ENCODE data around the gene RAB39A. TPM values are rescaled to one million over a fixed set of nuclear protein-coding genes. Genes with fewer than 3 reads are reported as not detected.
"Not testable (repeated sequence)": the region's sequence is repeated elsewhere in the genome, so short reads cannot be mapped to it uniquely, and the experiment has no call there.

RAB39A gene
- 1 to 10 TPM in 1 of 2 donors, under 1 TPM in 1; 0.14 to 1.1 TPM for total RNA-seq

GRCh38 chr11:107928046-107928766 lies at the start of gene RAB39A:
Gene RAB39A, plus strand, starts transcription at chr11:107928448. Its CDS starts 121 bp downstream, at chr11:107928569.
- Mint-ChIP-seq H3K27ac (peak within 1 kb of the TSS in 1 of 2 donors; percentile 66), H3K36me3 (peaks cover 5% of the 10 kb centered on the region in 2 donors), H3K9me3 (peaks cover 0 to 4% of the 10 kb centered on the region in 2 donors)
- ATAC-seq (peak; percentile 88 to 93), DNase-seq (ENCODE audit: low spot score in 2 of 2) (peak; percentile 69 to 83)

GRCh38 chr11:107881471-107881870 lies 46.8 kb upstream of the RAB39A start:
- DNase-seq (ENCODE audit: low spot score in 2 of 2); H3K9me3 Mint-ChIP-seq; H3K27ac Mint-ChIP-seq: not testable (repeated sequence)

GRCh38 chr11:107882095-107882820 lies 46.0 kb upstream of the RAB39A start:
- Mint-ChIP-seq H3K36me3 (no peaks in the 10 kb centered on the region), H3K27ac (no peak overlapping the region), H3K9me3 (no peaks in the 10 kb centered on the region)
- ATAC-seq (no peak), DNase-seq (ENCODE audit: low spot score in 2 of 2) (no peak)

More at GRCh38 chr11:107881471-107881870, 46.8 kb upstream of the RAB39A start:
- not testable (repeated sequence) for ATAC-seq, H3K36me3 Mint-ChIP-seq

GRCh38 chr11:107898270-107898669 lies 30.0 kb upstream of the RAB39A start:
- no peak for DNase-seq (ENCODE audit: low spot score in 2 of 2)
- Mint-ChIP-seq H3K27ac (no peak overlapping the region), H3K36me3 (no peaks in the 10 kb centered on the region), H3K9me3 (no peaks in the 10 kb centered on the region)
- ATAC-seq = peak; percentile 54 to 73

GRCh38 chr11:107908211-107908610 lies 20.0 kb upstream of the RAB39A start:
- ATAC-seq (no peak), DNase-seq (ENCODE audit: low spot score in 2 of 2) (no peak)
- Mint-ChIP-seq H3K9me3 (no peaks in the 10 kb centered on the region), H3K36me3 (no peaks in the 10 kb centered on the region), H3K27ac (no peak overlapping the region)

GRCh38 chr11:107912415-107912814 lies 15.8 kb upstream of the RAB39A start:
- not testable (repeated sequence) for H3K27ac Mint-ChIP-seq; DNase-seq (ENCODE audit: low spot score in 2 of 2); H3K36me3 Mint-ChIP-seq; ATAC-seq; H3K9me3 Mint-ChIP-seq

GRCh38 chr11:107915229-107915628 lies 13.0 kb upstream of the RAB39A start:
- Mint-ChIP-seq H3K27ac (no peak overlapping the region), H3K36me3 (no peaks in the 10 kb centered on the region), H3K9me3 (no peaks in the 10 kb centered on the region)
- ATAC-seq (no peak), DNase-seq (ENCODE audit: low spot score in 2 of 2) (no peak)

GRCh38 chr11:107916671-107917241 lies 11.5 kb upstream of the RAB39A start:
- DNase-seq (ENCODE audit: low spot score in 2 of 2) = peak in 1 of 2 donors; percentile 62
- Mint-ChIP-seq H3K27ac (no peak overlapping the region), H3K9me3 (no peaks in the 10 kb centered on the region), H3K36me3 (no peaks in the 10 kb centered on the region)
- ATAC-seq = peak; percentile 51 to 54

GRCh38 chr11:107921997-107922396 lies 6.3 kb upstream of the RAB39A start:
- no peak overlapping the region for H3K27ac Mint-ChIP-seq
- DNase-seq (ENCODE audit: low spot score in 2 of 2) (no peak), ATAC-seq (no peak)
- H3K9me3 Mint-ChIP-seq = peaks cover 0 to 4% of the 10 kb centered on the region in 2 donors
- no peaks in the 10 kb centered on the region for H3K36me3 Mint-ChIP-seq

GRCh38 chr11:107923519-107923918 lies 4.7 kb upstream of the RAB39A start:
- H3K9me3 Mint-ChIP-seq; ATAC-seq; H3K36me3 Mint-ChIP-seq; H3K27ac Mint-ChIP-seq; DNase-seq (ENCODE audit: low spot score in 2 of 2): not testable (repeated sequence)

GRCh38 chr11:107924306-107924705 lies 3.9 kb upstream of the RAB39A start:
- DNase-seq (ENCODE audit: low spot score in 2 of 2) (no peak), ATAC-seq (no peak)
- peaks cover 0 to 4% of the 10 kb centered on the region in 2 donors for H3K9me3 Mint-ChIP-seq

GRCh38 chr11:107927559-107927958 lies 689 bp upstream of the RAB39A start:
- peaks cover 5% of the 10 kb centered on the region in 2 donors for H3K36me3 Mint-ChIP-seq
- H3K27ac Mint-ChIP-seq = no peak overlapping the region
- ATAC-seq (no peak), DNase-seq (ENCODE audit: low spot score in 2 of 2) (no peak)
- peaks cover 0 to 4% of the 10 kb centered on the region in 2 donors for H3K9me3 Mint-ChIP-seq

More at GRCh38 chr11:107924306-107924705, 3.9 kb upstream of the RAB39A start:
- peaks cover 5% of the 10 kb centered on the region in 2 donors for H3K36me3 Mint-ChIP-seq
- H3K27ac Mint-ChIP-seq = no peak overlapping the region

GRCh38 chr11:107928767-107929507 lies 689 bp downstream of the RAB39A start:
- Mint-ChIP-seq H3K9me3 (peaks cover 0 to 4% of the 10 kb centered on the region in 2 donors), H3K27ac (peak overlapping the region in 1 of 2 donors; percentile 66), H3K36me3 (peaks cover 5% of the 10 kb centered on the region in 2 donors)
- DNase-seq (ENCODE audit: low spot score in 2 of 2) (no peak), ATAC-seq (peak in 1 of 2 donors; percentile 28)

- DNase-seq (ENCODE audit: low spot score in 2 of 2) = no peak
- H3K36me3 Mint-ChIP-seq = peaks cover 5% of the 10 kb centered on the region in 2 donors
These were observed 1.5 kb downstream of the RAB39A start for GRCh38 chr11:107929611-107930200.

GRCh38 chr11:107931206-107931605 lies 3.0 kb downstream of the RAB39A start:
- Mint-ChIP-seq H3K36me3 (peaks cover 5% of the 10 kb centered on the region in 2 donors), H3K27ac (no peak overlapping the region), H3K9me3 (no peaks in the 10 kb centered on the region)
- no peak for DNase-seq (ENCODE audit: low spot score in 2 of 2)
- no peak for ATAC-seq

More at GRCh38 chr11:107929611-107930200, 1.5 kb downstream of the RAB39A start:
- H3K27ac Mint-ChIP-seq = no peak overlapping the region
- H3K9me3 Mint-ChIP-seq = peaks cover 0 to 4% of the 10 kb centered on the region in 2 donors
- ATAC-seq = no peak

GRCh38 chr11:107947904-107948303 lies 19.7 kb downstream of the RAB39A start:
- Mint-ChIP-seq H3K36me3 (no peaks in the 10 kb centered on the region), H3K9me3 (no peaks in the 10 kb centered on the region), H3K27ac (no peak overlapping the region)
- ATAC-seq (no peak), DNase-seq (ENCODE audit: low spot score in 2 of 2) (no peak)
